ENCODE results near the gene LIMS1. TPM values are rescaled to one million over a fixed set of nuclear protein-coding genes. Genes with fewer than 3 reads are reported as not detected.
"Not testable (repeated sequence)": the region's sequence is repeated elsewhere in the genome, so short reads cannot be mapped to it uniquely, and the experiment has no call there.

Gene LIMS1
- total and polyA plus RNA-seq, 2 experiments from 2014 or later, result 28.6 to 36.9 TPM

DNA sequence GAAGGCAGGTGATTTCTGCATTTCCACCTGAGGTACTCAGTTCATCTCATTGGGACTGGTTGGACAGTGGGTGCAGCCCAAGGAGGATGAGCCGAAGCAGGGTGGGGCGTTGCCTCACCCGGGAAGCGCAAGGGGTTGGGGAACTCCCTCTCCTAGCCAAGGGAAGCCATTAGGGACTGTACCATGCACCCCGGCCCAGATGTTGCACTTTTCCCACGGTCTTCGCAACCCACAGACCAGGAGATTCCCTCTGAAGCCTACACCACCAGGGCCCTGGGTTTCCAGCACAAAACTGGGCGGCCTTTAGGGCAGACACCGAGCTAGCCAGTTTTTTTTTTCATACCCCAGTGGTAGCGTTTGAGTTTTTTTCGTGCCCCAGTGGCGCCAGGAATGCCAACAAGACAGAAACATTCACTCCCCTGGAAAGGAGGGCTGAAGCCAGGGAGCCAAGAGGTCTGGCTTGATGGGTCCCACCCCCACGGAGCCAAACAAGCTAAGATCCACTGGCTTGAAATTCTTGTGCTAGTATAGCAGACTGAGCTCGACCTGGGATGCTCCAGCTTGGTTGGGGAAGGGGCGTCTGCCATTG lies 109.1 kb downstream of the LIMS1 start (continued):
- TF ChIP-seq, protein P1, sequence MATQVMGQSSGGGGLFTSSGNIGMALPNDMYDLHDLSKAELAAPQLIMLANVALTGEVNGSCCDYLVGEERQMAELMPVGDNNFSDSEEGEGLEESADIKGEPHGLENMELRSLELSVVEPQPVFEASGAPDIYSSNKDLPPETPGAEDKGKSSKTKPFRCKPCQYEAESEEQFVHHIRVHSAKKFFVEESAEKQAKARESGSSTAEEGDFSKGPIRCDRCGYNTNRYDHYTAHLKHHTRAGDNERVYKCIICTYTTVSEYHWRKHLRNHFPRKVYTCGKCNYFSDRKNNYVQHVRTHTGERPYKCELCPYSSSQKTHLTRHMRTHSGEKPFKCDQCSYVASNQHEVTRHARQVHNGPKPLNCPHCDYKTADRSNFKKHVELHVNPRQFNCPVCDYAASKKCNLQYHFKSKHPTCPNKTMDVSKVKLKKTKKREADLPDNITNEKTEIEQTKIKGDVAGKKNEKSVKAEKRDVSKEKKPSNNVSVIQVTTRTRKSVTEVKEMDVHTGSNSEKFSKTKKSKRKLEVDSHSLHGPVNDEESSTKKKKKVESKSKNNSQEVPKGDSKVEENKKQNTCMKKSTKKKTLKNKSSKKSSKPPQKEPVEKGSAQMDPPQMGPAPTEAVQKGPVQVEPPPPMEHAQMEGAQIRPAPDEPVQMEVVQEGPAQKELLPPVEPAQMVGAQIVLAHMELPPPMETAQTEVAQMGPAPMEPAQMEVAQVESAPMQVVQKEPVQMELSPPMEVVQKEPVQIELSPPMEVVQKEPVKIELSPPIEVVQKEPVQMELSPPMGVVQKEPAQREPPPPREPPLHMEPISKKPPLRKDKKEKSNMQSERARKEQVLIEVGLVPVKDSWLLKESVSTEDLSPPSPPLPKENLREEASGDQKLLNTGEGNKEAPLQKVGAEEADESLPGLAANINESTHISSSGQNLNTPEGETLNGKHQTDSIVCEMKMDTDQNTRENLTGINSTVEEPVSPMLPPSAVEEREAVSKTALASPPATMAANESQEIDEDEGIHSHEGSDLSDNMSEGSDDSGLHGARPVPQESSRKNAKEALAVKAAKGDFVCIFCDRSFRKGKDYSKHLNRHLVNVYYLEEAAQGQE (IDR thresholded peaks at IDR 0.05; ENCODE audit: unreplicated experiment), result no peak
- TF ChIP-seq EZH2 (IDR thresholded peaks at IDR 0.05; ENCODE audit: low read depth, unreplicated experiment), result no peak
- no peak for TF ChIP-seq ZNF331 (CRISPR knock-in tag; IDR thresholded peaks at IDR 0.05; ENCODE audit: low read depth)
- no peak for TF ChIP-seq EZH2phosphoT487 (IDR thresholded peaks at IDR 0.05; ENCODE audit: unreplicated experiment)
- no peak for TF ChIP-seq ZNF114 (CRISPR knock-in tag; IDR thresholded peaks at IDR 0.05)

DNA sequence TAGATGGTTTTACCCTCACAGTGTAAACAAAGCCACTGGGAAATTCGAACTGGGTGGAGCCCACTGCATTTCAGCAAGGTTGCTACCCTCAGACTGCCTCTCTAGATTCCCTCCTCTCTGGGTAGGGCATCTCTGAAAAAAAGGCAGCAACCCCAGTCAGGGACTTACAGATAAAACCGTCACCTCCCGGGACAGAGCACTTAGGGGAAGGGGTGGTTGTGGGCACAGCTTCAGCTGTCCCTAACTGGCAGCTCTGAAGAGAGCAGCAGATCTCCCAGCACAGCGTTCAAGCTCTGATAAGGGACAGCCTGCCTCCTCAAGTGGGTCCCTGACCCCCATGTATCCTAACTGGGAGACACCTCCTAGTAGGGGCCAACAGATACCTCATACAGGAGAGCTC lies 109.6 kb downstream of the LIMS1 start:
- not testable (repeated sequence) for H2AFZ ChIP-seq; H3K27me3 ChIP-seq (ENCODE audit: insufficient read depth); H3K4me2 ChIP-seq; H3K9me2 ChIP-seq (ENCODE audit: insufficient read depth); ATAC-seq; H3K4me3 Mint-ChIP-seq; H4K20me1 ChIP-seq (replicated peaks; ENCODE audit: insufficient read depth); H3K36me3 ChIP-seq (ENCODE audit: insufficient read depth); H3K4me1 Mint-ChIP-seq; H3K27ac ChIP-seq (ENCODE audit: low read depth); H3K4me1 ChIP-seq (ENCODE audit: insufficient read depth); DNase-seq (ENCODE audit: low spot score); H3K27ac Mint-ChIP-seq; H3F3A ChIP-seq (replicated peaks; ENCODE audit: low read depth); H3K27me3 Mint-ChIP-seq (ENCODE audit: insufficient read depth, low read depth, poor library complexity); H3K79me2 ChIP-seq (replicated peaks; ENCODE audit: insufficient read depth); H3K4me3 ChIP-seq
- peaks cover 20% of the 10 kb centered on the region for H3K9me3 Mint-ChIP-seq
- H3K36me3 Mint-ChIP-seq (ENCODE audit: low read depth), result peaks cover 14% of the 10 kb centered on the region

DNA sequence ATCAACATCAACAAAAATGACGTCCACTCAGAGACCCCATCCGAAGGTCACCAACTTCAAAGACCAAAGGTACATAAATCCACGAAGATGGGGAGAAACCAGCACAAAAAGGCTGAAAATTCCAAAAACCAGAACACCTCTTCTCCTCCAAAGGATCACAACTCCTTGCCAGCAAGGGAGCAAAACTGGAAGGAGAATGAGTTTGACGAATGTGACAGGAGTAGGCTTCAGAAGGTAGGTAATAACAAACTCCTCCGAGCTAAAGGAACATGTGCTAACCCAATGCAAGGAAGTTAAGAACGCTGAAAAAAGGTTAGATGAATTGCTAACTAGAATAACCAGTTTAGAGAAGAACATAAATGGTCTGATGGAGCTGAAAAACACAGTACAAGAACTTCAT lies 110.2 kb downstream of the LIMS1 start:
- not testable (repeated sequence) for H3K4me1 Mint-ChIP-seq, ATAC-seq
- H3K9me3 Mint-ChIP-seq, result peaks cover 20% of the 10 kb centered on the region

DNA sequence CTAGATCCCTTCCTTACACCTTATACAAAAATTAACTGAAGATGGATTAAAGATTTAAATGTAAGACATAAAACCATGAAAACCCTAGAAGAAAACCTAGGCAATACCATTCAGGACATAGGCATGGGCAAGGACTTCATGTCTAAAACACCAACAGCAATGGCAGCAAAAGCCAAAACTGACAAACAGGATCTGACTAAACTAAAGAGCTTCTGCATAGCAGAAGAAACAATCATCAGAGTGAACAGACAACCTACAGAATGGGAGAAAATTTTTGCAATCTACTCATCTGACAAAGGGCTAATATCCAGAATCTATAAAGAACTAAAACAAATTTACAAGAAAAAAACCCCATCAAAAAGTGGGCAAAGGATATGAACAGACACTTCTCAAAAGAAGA lies 114.5 kb downstream of the LIMS1 start:
- H4K20me1 ChIP-seq (replicated peaks; ENCODE audit: insufficient read depth); H3K4me3 ChIP-seq; H3K79me2 ChIP-seq (replicated peaks; ENCODE audit: insufficient read depth); H3K27me3 ChIP-seq (ENCODE audit: insufficient read depth); DNase-seq (ENCODE audit: low spot score); H3K9me2 ChIP-seq (ENCODE audit: insufficient read depth); H3K4me1 ChIP-seq (ENCODE audit: insufficient read depth); H3K36me3 ChIP-seq (ENCODE audit: insufficient read depth); H3K27me3 Mint-ChIP-seq (ENCODE audit: insufficient read depth, low read depth, poor library complexity); ATAC-seq; H2AFZ ChIP-seq; H3K4me3 Mint-ChIP-seq; H3K27ac ChIP-seq (ENCODE audit: low read depth); H3K4me2 ChIP-seq; H3K4me1 Mint-ChIP-seq; H3K27ac Mint-ChIP-seq; H3F3A ChIP-seq (replicated peaks; ENCODE audit: low read depth): not testable (repeated sequence)
- peaks cover 20% of the 10 kb centered on the region for H3K9me3 Mint-ChIP-seq
- H3K36me3 Mint-ChIP-seq (ENCODE audit: low read depth), result peaks cover 14% of the 10 kb centered on the region

More for the DNA sequence above, 110.2 kb downstream of the LIMS1 start:
- not testable (repeated sequence) for H3K36me3 ChIP-seq (ENCODE audit: insufficient read depth); H3K4me1 ChIP-seq (ENCODE audit: insufficient read depth); H3K4me3 Mint-ChIP-seq; DNase-seq (ENCODE audit: low spot score); H3K27me3 ChIP-seq (ENCODE audit: insufficient read depth); H3K27me3 Mint-ChIP-seq (ENCODE audit: insufficient read depth, low read depth, poor library complexity); H3K4me2 ChIP-seq; H3K27ac ChIP-seq (ENCODE audit: low read depth); H3F3A ChIP-seq (replicated peaks; ENCODE audit: low read depth); H2AFZ ChIP-seq; H3K27ac Mint-ChIP-seq; H3K4me3 ChIP-seq; H4K20me1 ChIP-seq (replicated peaks; ENCODE audit: insufficient read depth); H3K9me2 ChIP-seq (ENCODE audit: insufficient read depth); H3K79me2 ChIP-seq (replicated peaks; ENCODE audit: insufficient read depth)
- peaks cover 14% of the 10 kb centered on the region for H3K36me3 Mint-ChIP-seq (ENCODE audit: low read depth)

DNA sequence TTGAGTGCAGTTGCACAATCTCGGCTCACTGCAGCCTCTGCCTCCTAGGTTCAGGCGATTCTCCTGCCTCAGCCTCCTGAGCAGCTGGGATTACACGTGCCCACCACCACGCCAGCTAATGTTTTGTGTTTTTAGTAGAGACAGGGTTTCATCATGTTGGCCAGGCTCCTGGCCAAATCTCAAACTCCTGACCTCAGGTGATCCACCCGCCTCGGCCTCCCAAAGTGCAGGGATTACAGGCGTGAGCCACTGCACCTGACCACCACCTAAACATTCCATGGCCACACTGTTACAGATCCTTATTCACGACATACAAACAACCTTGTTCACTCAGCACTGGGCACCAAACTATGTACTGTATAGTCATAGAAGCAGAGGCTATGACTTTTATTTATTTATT lies 116.2 kb downstream of the LIMS1 start:
- H3K27ac ChIP-seq (ENCODE audit: low read depth); DNase-seq (ENCODE audit: low spot score); H3K36me3 ChIP-seq (ENCODE audit: insufficient read depth); H3K4me1 ChIP-seq (ENCODE audit: insufficient read depth); H3K9me2 ChIP-seq (ENCODE audit: insufficient read depth); H3K27me3 ChIP-seq (ENCODE audit: insufficient read depth); H2AFZ ChIP-seq; H3K27me3 Mint-ChIP-seq (ENCODE audit: insufficient read depth, low read depth, poor library complexity); H3K36me3 Mint-ChIP-seq (ENCODE audit: low read depth); ATAC-seq; H3K4me2 ChIP-seq; H3K4me3 Mint-ChIP-seq; H4K20me1 ChIP-seq (replicated peaks; ENCODE audit: insufficient read depth); H3K27ac Mint-ChIP-seq; H3K4me3 ChIP-seq; H3F3A ChIP-seq (replicated peaks; ENCODE audit: low read depth); H3K79me2 ChIP-seq (replicated peaks; ENCODE audit: insufficient read depth): not testable (repeated sequence)
- Mint-ChIP-seq H3K9me3 (peaks cover 14% of the 10 kb centered on the region; the same call in 2 of the 3 replicates), H3K4me1 (peaks cover 10% of the 10 kb centered on the region; the same call in 2 of the 3 replicates)

DNA sequence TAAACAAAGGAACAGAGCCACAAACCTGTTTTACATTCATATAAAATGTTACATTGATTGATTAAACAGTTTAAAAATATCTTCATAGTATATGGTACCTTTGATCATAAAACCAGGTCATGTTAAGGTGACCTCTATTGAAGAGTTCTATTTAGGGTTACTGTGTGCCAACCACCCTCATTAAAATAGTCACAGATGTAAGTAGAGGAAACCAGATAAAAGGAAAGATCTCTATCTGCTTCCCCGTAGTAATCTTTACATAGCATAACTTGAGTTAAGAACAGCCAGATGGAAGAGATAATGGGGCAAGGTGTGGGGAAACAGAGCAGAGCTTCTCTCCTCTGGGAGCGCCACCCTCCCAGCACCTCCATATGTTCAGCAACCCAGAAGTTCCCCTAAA lies 117.2 kb downstream of the LIMS1 start:
- H3K36me3 ChIP-seq (ENCODE audit: insufficient read depth); H3K4me1 ChIP-seq (ENCODE audit: insufficient read depth); H3K4me3 ChIP-seq; H3K9me2 ChIP-seq (ENCODE audit: insufficient read depth); H3K27ac ChIP-seq (ENCODE audit: low read depth); DNase-seq (ENCODE audit: low spot score); H4K20me1 ChIP-seq (replicated peaks; ENCODE audit: insufficient read depth); H3K4me3 Mint-ChIP-seq; H3K27me3 ChIP-seq (ENCODE audit: insufficient read depth); H3K27ac Mint-ChIP-seq; H3K9me3 Mint-ChIP-seq; H3K27me3 Mint-ChIP-seq (ENCODE audit: insufficient read depth, low read depth, poor library complexity); H3K4me2 ChIP-seq; ATAC-seq; H3K79me2 ChIP-seq (replicated peaks; ENCODE audit: insufficient read depth); H3K36me3 Mint-ChIP-seq (ENCODE audit: low read depth); H3F3A ChIP-seq (replicated peaks; ENCODE audit: low read depth); H2AFZ ChIP-seq: not testable (repeated sequence)
- peaks cover 10% of the 10 kb centered on the region; the same call in 2 of the 3 replicates for H3K4me1 Mint-ChIP-seq

Data from GM23338 (cell line).